WTC11 (cell line): ENCODE results near the gene RAP1GAP. TPM values are rescaled to one million over a fixed set of nuclear protein-coding genes. Genes with fewer than 3 reads are reported as not detected.
A peak's percentile ranks its signal among the peaks of the same experiment; 100 is the strongest.

ENCODE experiments used
- ATAC-seq: fragments of 200-7000 bp; cut with Tn5 transposase; 2 replicates; pipeline ENCODE4 v1.10.0; 2021; ENCODE audit warnings: mild to moderate bottlenecking, moderate library complexity
- CTCF ChIA-PET: fragments of 300-600 bp; sonication (Branson Sonifier 250); formaldehyde crosslinking; loops from one replicate; lab custom pipeline; 2021; ENCODE audit warnings: antibody characterized with exemption; lab: Charles Lee
- POLR2A ChIA-PET: fragments of 350-600 bp; sonication (Branson Sonifier 250); formaldehyde crosslinking; loops from one replicate; lab custom pipeline; 2021; ENCODE audit warnings: antibody characterized with exemption; lab: Charles Lee
- DNase-seq: peaks from one replicate; pipeline ENCODE4 v3.0.0; 2021; ENCODE audit warnings: low spot score
- H3K27ac Mint-ChIP-seq: 2 replicates; pipeline ENCODE4 v1.8.0; 2021; ENCODE audit warnings: mixed read lengths
- H3K27me3 Mint-ChIP-seq: 2 replicates; pipeline ENCODE4 v1.8.0; 2021; ENCODE audit warnings: low read depth, mild to moderate bottlenecking, moderate library complexity, mixed read lengths
- H3K36me3 Mint-ChIP-seq: 2 replicates; pipeline ENCODE4 v1.8.0; 2021; ENCODE audit warnings: mixed read lengths
- H3K4me1 Mint-ChIP-seq: 2 replicates; pipeline ENCODE4 v1.8.0; 2022; ENCODE audit warnings: mixed read lengths
- H3K4me3 Mint-ChIP-seq: 2 replicates; pipeline ENCODE4 v1.8.0; 2021; ENCODE audit warnings: mild to moderate bottlenecking, moderate library complexity, mixed read lengths
- H3K9me3 Mint-ChIP-seq: 2 replicates; pipeline ENCODE4 v1.8.0; 2021; ENCODE audit warnings: mixed read lengths
- ATF6 ChIP-seq: sonication (generic); formaldehyde crosslinking; IDR thresholded peaks from 2 replicates; pipeline ENCODE4 v1.8.1; 2023; ENCODE audit warnings: mild to moderate bottlenecking, missing genetic modification reagents
- ESRRA ChIP-seq: sonication (generic); formaldehyde crosslinking; IDR thresholded peaks from 2 replicates; pipeline ENCODE4 v1.8.1; 2022; ENCODE audit warnings: mild to moderate bottlenecking, missing genetic modification reagents, borderline replicate concordance
- GABPB1 ChIP-seq: sonication (generic); formaldehyde crosslinking; IDR thresholded peaks from 2 replicates; pipeline ENCODE4 v1.8.1; 2023; ENCODE audit warnings: mild to moderate bottlenecking, missing genetic modification reagents
- IRF2 ChIP-seq: sonication (generic); formaldehyde crosslinking; IDR thresholded peaks from 2 replicates; pipeline ENCODE4 v1.8.0; 2022; ENCODE audit warnings: low read depth, missing genetic modification reagents, borderline replicate concordance
- NFE2L1 ChIP-seq: sonication (generic); formaldehyde crosslinking; IDR thresholded peaks from 2 replicates; pipeline ENCODE4 v1.8.1; 2023; ENCODE audit warnings: missing genetic modification reagents
- NR1H2 ChIP-seq: sonication (generic); formaldehyde crosslinking; IDR thresholded peaks from 2 replicates; pipeline ENCODE4 v1.9.0; 2021; ENCODE audit warnings: mild to moderate bottlenecking, moderate library complexity, missing genetic modification reagents
- NR3C1 ChIP-seq: sonication (generic); formaldehyde crosslinking; conservative IDR thresholded peaks from 2 replicates; pipeline ENCODE4 v1.8.1; 2023; ENCODE audit warnings: low read depth, mild to moderate bottlenecking, missing genetic modification reagents
- ZNF232 ChIP-seq: sonication (generic); formaldehyde crosslinking; IDR thresholded peaks from 2 replicates; pipeline ENCODE4 v1.8.0; 2022; ENCODE audit warnings: mild to moderate bottlenecking, missing genetic modification reagents
- ZNF396 ChIP-seq: fragments of 250-450 bp; sonication (Bioruptor Pico); IDR thresholded peaks from 2 replicates; pipeline ENCODE4 v1.8.0; 2021; ENCODE audit warnings: mild to moderate bottlenecking, moderate library complexity, borderline replicate concordance
- ZNF671 ChIP-seq: fragments of 250-450 bp; sonication (Bioruptor Pico); IDR thresholded peaks from 2 replicates; pipeline ENCODE4 v1.8.0; 2021; ENCODE audit warnings: mild to moderate bottlenecking
- total RNA-seq: library from RNA; stranded (reverse); gene quantifications from 3 replicates; pipeline ENCODE4 v1.2.3, GENCODE V29; 2021
- TF ChIP-seq, protein P1 (sequence below): sonication (generic); formaldehyde crosslinking; IDR thresholded peaks from 2 replicates; pipeline ENCODE4 v1.8.1; 2023; ENCODE audit warnings: mild to moderate bottlenecking, missing genetic modification reagents, moderate library complexity
- TF ChIP-seq, protein P2 (sequence below): sonication (generic); formaldehyde crosslinking; IDR thresholded peaks from 2 replicates; pipeline ENCODE4 v1.8.0; 2022; ENCODE audit warnings: mild to moderate bottlenecking, missing genetic modification reagents
- TF ChIP-seq, protein P3 (sequence below): sonication (generic); formaldehyde crosslinking; IDR thresholded peaks from 2 replicates; pipeline ENCODE4 v1.8.1; 2023; ENCODE audit warnings: mild to moderate bottlenecking, missing genetic modification reagents
- TF ChIP-seq, protein P4 (sequence below): sonication (generic); formaldehyde crosslinking; IDR thresholded peaks from 2 replicates; pipeline ENCODE4 v1.8.1; 2022; ENCODE audit warnings: missing genetic modification reagents, borderline replicate concordance
- TF ChIP-seq, protein P5 (sequence below): sonication (generic); formaldehyde crosslinking; IDR thresholded peaks from 2 replicates; pipeline ENCODE4 v1.8.1; 2023; ENCODE audit warnings: mild to moderate bottlenecking, missing genetic modification reagents, borderline replicate concordance
- TF ChIP-seq, protein P6 (sequence below): fragments of 250-450 bp; sonication (Bioruptor Pico); IDR thresholded peaks from 2 replicates; pipeline ENCODE4 v2.1.2; 2022; ENCODE audit warnings: mild to moderate bottlenecking, moderate library complexity

RAP1GAP gene
- total RNA-seq, 1 experiment from 2014 or later: 7.6 TPM

GRCh38 chr1:21604208-21604957 lies 64.8 kb downstream of the RAP1GAP start:
- no peaks in the 10 kb centered on the region for H3K36me3 Mint-ChIP-seq
- DNase-seq: no peak
- no peaks in the 10 kb centered on the region for H3K9me3 Mint-ChIP-seq
- H3K27ac Mint-ChIP-seq: peak overlapping the region; percentile 42; the same call in 1 of the 2 replicates
- CTCF ChIA-PET: interaction anchor here (1.2 kb wide), 1 partner anchor 9 kb away, joined by 3 read pairs; no protein-coding TSS in a partner anchor
- TF ChIP-seq ESRRA (CRISPR knock-in tag): no peak
- TF ChIP-seq, protein P1, sequence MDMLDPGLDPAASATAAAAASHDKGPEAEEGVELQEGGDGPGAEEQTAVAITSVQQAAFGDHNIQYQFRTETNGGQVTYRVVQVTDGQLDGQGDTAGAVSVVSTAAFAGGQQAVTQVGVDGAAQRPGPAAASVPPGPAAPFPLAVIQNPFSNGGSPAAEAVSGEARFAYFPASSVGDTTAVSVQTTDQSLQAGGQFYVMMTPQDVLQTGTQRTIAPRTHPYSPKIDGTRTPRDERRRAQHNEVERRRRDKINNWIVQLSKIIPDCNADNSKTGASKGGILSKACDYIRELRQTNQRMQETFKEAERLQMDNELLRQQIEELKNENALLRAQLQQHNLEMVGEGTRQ (CRISPR knock-in tag): no peak
- TF ChIP-seq, protein P2, sequence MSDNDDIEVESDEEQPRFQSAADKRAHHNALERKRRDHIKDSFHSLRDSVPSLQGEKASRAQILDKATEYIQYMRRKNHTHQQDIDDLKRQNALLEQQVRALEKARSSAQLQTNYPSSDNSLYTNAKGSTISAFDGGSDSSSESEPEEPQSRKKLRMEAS (CRISPR knock-in tag): no peak
- no peak for TF ChIP-seq IRF2 (CRISPR knock-in tag)
- TF ChIP-seq, protein P3, sequence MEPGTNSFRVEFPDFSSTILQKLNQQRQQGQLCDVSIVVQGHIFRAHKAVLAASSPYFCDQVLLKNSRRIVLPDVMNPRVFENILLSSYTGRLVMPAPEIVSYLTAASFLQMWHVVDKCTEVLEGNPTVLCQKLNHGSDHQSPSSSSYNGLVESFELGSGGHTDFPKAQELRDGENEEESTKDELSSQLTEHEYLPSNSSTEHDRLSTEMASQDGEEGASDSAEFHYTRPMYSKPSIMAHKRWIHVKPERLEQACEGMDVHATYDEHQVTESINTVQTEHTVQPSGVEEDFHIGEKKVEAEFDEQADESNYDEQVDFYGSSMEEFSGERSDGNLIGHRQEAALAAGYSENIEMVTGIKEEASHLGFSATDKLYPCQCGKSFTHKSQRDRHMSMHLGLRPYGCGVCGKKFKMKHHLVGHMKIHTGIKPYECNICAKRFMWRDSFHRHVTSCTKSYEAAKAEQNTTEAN: no peak
- TF ChIP-seq, protein P4, sequence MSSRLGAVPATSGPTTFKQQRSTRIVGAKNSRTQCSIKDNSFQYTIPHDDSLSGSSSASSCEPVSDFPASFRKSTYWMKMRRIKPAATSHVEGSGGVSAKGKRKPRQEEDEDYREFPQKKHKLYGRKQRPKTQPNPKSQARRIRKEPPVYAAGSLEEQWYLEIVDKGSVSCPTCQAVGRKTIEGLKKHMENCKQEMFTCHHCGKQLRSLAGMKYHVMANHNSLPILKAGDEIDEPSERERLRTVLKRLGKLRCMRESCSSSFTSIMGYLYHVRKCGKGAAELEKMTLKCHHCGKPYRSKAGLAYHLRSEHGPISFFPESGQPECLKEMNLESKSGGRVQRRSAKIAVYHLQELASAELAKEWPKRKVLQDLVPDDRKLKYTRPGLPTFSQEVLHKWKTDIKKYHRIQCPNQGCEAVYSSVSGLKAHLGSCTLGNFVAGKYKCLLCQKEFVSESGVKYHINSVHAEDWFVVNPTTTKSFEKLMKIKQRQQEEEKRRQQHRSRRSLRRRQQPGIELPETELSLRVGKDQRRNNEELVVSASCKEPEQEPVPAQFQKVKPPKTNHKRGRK (CRISPR knock-in tag): no peak
- TF ChIP-seq ATF6 (CRISPR knock-in tag): no peak
- no peak for TF ChIP-seq NR1H2 (CRISPR knock-in tag)
- no peak for TF ChIP-seq ZNF232 (CRISPR knock-in tag)
- TF ChIP-seq NR3C1 (CRISPR knock-in tag): no peak
- TF ChIP-seq ZNF396 (CRISPR knock-in tag): no peak
- TF ChIP-seq NFE2L1: no peak
- TF ChIP-seq ZNF671: no peak
- TF ChIP-seq, protein P5, sequence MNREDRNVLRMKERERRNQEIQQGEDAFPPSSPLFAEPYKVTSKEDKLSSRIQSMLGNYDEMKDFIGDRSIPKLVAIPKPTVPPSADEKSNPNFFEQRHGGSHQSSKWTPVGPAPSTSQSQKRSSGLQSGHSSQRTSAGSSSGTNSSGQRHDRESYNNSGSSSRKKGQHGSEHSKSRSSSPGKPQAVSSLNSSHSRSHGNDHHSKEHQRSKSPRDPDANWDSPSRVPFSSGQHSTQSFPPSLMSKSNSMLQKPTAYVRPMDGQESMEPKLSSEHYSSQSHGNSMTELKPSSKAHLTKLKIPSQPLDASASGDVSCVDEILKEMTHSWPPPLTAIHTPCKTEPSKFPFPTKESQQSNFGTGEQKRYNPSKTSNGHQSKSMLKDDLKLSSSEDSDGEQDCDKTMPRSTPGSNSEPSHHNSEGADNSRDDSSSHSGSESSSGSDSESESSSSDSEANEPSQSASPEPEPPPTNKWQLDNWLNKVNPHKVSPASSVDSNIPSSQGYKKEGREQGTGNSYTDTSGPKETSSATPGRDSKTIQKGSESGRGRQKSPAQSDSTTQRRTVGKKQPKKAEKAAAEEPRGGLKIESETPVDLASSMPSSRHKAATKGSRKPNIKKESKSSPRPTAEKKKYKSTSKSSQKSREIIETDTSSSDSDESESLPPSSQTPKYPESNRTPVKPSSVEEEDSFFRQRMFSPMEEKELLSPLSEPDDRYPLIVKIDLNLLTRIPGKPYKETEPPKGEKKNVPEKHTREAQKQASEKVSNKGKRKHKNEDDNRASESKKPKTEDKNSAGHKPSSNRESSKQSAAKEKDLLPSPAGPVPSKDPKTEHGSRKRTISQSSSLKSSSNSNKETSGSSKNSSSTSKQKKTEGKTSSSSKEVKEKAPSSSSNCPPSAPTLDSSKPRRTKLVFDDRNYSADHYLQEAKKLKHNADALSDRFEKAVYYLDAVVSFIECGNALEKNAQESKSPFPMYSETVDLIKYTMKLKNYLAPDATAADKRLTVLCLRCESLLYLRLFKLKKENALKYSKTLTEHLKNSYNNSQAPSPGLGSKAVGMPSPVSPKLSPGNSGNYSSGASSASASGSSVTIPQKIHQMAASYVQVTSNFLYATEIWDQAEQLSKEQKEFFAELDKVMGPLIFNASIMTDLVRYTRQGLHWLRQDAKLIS (CRISPR knock-in tag): no peak
- no peak for TF ChIP-seq GABPB1
- TF ChIP-seq, protein P6, sequence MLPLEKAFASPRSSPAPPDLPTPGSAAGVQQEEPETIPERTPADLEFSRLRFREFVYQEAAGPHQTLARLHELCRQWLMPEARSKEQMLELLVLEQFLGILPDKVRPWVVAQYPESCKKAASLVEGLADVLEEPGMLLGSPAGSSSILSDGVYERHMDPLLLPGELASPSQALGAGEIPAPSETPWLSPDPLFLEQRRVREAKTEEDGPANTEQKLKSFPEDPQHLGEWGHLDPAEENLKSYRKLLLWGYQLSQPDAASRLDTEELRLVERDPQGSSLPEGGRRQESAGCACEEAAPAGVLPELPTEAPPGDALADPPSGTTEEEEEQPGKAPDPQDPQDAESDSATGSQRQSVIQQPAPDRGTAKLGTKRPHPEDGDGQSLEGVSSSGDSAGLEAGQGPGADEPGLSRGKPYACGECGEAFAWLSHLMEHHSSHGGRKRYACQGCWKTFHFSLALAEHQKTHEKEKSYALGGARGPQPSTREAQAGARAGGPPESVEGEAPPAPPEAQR (CRISPR knock-in tag): no peak
- POLR2A ChIA-PET: no interaction called here
- H3K4me3 Mint-ChIP-seq: no peak overlapping the region
- peaks cover 17% of the 10 kb centered on the region for H3K4me1 Mint-ChIP-seq
- no peaks in the 10 kb centered on the region for H3K27me3 Mint-ChIP-seq
- ATAC-seq: no peak
